HEK293 (cell line): ENCODE results near the gene ADORA2A.

Source experiments
- CTCF ChIA-PET: fragments of 350-600 bp; formaldehyde crosslinking; extraction: SDS; loops from one replicate; lab custom pipeline; 2021; ENCODE audit warnings: antibody characterized with exemption; lab: Yijun Ruan, JAX
- POLR2A ChIA-PET: fragments of 300-600 bp; formaldehyde crosslinking; extraction: SDS; loops from one replicate; lab custom pipeline; 2020; ENCODE audit warnings: antibody characterized with exemption, inconsistent platforms; lab: Yijun Ruan, JAX
- H3K27ac ChIP-seq: fragments of 200-500 bp; sonication (Bioruptor generic); 2 replicates; pipeline ENCODE4 v1.5.1; 2014; ENCODE audit warnings: low read depth, low read length, control low read depth, inconsistent platforms; ENCODE audit errors: extremely low read depth
- H3K36me3 ChIP-seq, 2 experiments: fragments of 200-500 bp in 1 of 2; sonication (Bioruptor generic) in 1 of 2; 1 replicate in 1 of 2; 2 replicates in 1 of 2; pipeline ENCODE4 v1.5.1; 2014 to 2017; ENCODE audit warnings: inconsistent platforms in 2 of 2, low read length in 2 of 2; ENCODE audit not compliant: control insufficient read depth in 2 of 2, insufficient read depth in 1 of 2
- H3K4me1 ChIP-seq: fragments of 200-500 bp; sonication (Bioruptor generic); 2 replicates; pipeline ENCODE4 v1.5.1; 2014; ENCODE audit warnings: mild to moderate bottlenecking, low read length, inconsistent platforms; ENCODE audit not compliant: control insufficient read depth, insufficient read depth
- H3K4me3 ChIP-seq: 2 replicates; pipeline ENCODE4 v1.5.1; 2011; ENCODE audit warnings: low read depth, mild to moderate bottlenecking, control low read depth, low read length, moderate library complexity
- H3K9me3 ChIP-seq: fragments of 200-500 bp; sonication (Bioruptor generic); 2 replicates; pipeline ENCODE4 v1.5.1; 2014; ENCODE audit warnings: low read depth, low read length, inconsistent platforms; ENCODE audit not compliant: control insufficient read depth, insufficient read depth
- KLF16 ChIP-seq: fragments of 450-650 bp; formaldehyde crosslinking; IDR thresholded peaks from 2 replicates; pipeline ENCODE4 v1.5.1; 2017; ENCODE audit warnings: missing biosample characterization, missing genetic modification characterization
- KLF8 ChIP-seq: fragments of 450-650 bp; formaldehyde crosslinking; IDR thresholded peaks from 2 replicates; pipeline ENCODE4 v1.5.1; 2016; ENCODE audit warnings: missing biosample characterization, missing genetic modification characterization
- OVOL3 ChIP-seq: fragments of 450-650 bp; formaldehyde crosslinking; IDR thresholded peaks from 2 replicates; pipeline ENCODE4 v1.5.1; 2016; ENCODE audit warnings: missing biosample characterization, missing genetic modification characterization
- SP3 ChIP-seq: fragments of 450-650 bp; formaldehyde crosslinking; IDR thresholded peaks from 2 replicates; pipeline ENCODE4 v1.5.1; 2016; ENCODE audit warnings: missing biosample characterization, missing genetic modification characterization
- TSHZ1 ChIP-seq: fragments of 450-650 bp; formaldehyde crosslinking; IDR thresholded peaks from 2 replicates; pipeline ENCODE4 v1.5.1; 2016; ENCODE audit warnings: missing biosample characterization, missing genetic modification characterization, borderline replicate concordance
- ZBTB1 ChIP-seq: fragments of 450-650 bp; formaldehyde crosslinking; IDR thresholded peaks from 2 replicates; pipeline ENCODE4 v1.5.1; 2016; ENCODE audit warnings: missing biosample characterization, missing genetic modification characterization
- ZBTB20 ChIP-seq: fragments of 450-650 bp; formaldehyde crosslinking; IDR thresholded peaks from 2 replicates; pipeline ENCODE4 v1.5.1; 2016; ENCODE audit warnings: missing biosample characterization, missing genetic modification characterization
- ZIC2 ChIP-seq: fragments of 450-650 bp; formaldehyde crosslinking; IDR thresholded peaks from 2 replicates; pipeline ENCODE4 v1.5.1; 2016; ENCODE audit warnings: missing biosample characterization, missing genetic modification characterization
- ZNF138 ChIP-seq: fragments of 450-650 bp; formaldehyde crosslinking; IDR thresholded peaks from 2 replicates; pipeline ENCODE4 v1.5.1; 2016; ENCODE audit warnings: missing biosample characterization, missing genetic modification characterization, borderline replicate concordance
- ZNF341 ChIP-seq: fragments of 450-650 bp; formaldehyde crosslinking; IDR thresholded peaks from 2 replicates; pipeline ENCODE4; 2016; ENCODE audit warnings: low read depth, missing biosample characterization, missing genetic modification characterization
- ZNF391 ChIP-seq: fragments of 450-650 bp; formaldehyde crosslinking; IDR thresholded peaks from 2 replicates; pipeline ENCODE4 v1.5.1; 2016; ENCODE audit warnings: low read depth, missing biosample characterization, missing genetic modification characterization, borderline replicate concordance
- ZNF394 ChIP-seq: fragments of 450-650 bp; formaldehyde crosslinking; IDR thresholded peaks from 2 replicates; pipeline ENCODE4 v1.5.1; 2016; ENCODE audit warnings: missing biosample characterization, missing genetic modification characterization, mild to moderate bottlenecking, moderate library complexity, borderline replicate concordance
- ZNF529 ChIP-seq: fragments of 450-650 bp; formaldehyde crosslinking; IDR thresholded peaks from 2 replicates; pipeline ENCODE4 v1.5.1; 2017; ENCODE audit warnings: missing genetic modification characterization, missing biosample characterization; ENCODE audit not compliant: insufficient replicate concordance
- ZNF530 ChIP-seq: fragments of 450-650 bp; formaldehyde crosslinking; IDR thresholded peaks from 2 replicates; pipeline ENCODE4 v1.5.1; 2016; ENCODE audit warnings: low read depth, missing biosample characterization, missing genetic modification characterization
- ZNF544 ChIP-seq: fragments of 450-650 bp; formaldehyde crosslinking; IDR thresholded peaks from 2 replicates; pipeline ENCODE4 v1.5.0; 2017; ENCODE audit warnings: missing biosample characterization, missing genetic modification characterization
- ZNF785 ChIP-seq: fragments of 450-650 bp; formaldehyde crosslinking; IDR thresholded peaks from 2 replicates; pipeline ENCODE4 v1.5.1; 2016; ENCODE audit warnings: missing biosample characterization, missing genetic modification characterization
- ZNF791 ChIP-seq: fragments of 450-650 bp; formaldehyde crosslinking; IDR thresholded peaks from 2 replicates; pipeline ENCODE4 v1.5.1; 2016; ENCODE audit warnings: missing biosample characterization, missing genetic modification characterization
- ZNF837 ChIP-seq: fragments of 450-650 bp; formaldehyde crosslinking; IDR thresholded peaks from 2 replicates; pipeline ENCODE4 v1.5.1; 2016; ENCODE audit warnings: missing biosample characterization, missing genetic modification characterization
- TF ChIP-seq, protein P1 (sequence below): fragments of 450-650 bp; formaldehyde crosslinking; IDR thresholded peaks from 2 replicates; pipeline ENCODE4 v1.5.1; 2016; ENCODE audit warnings: missing biosample characterization, missing genetic modification characterization

The ADORA2A gene

GRCh38 chr22:24411256-24412004, 16.0 kb upstream of the ADORA2A start (continued):
- TF ChIP-seq TSHZ1 (tag by site-specific recombination), result no peak

DNA sequence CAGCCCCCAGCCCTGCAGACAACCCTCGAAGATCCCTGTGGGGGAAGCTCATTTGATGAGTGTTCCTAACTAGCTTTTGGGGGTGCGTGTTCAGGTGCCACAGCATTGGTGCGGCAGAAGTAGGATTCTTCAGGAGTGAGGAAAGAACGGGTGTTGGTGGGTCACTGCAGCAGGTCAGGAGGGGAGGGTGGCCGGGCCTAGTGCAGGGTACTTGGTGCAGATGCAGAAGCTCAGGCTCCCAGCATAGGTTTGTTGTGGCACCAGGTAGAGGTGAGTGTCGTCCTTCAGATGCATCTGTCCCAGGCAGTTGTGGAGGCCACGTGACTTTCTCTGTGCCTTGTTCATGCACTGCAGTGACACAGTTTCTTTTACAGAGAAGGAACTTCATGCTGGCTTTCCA, 15.1 kb upstream of the ADORA2A start:
- no peak overlapping the region for H3K27ac ChIP-seq
- CTCF ChIA-PET, result interaction anchor here (0.5 to 1.2 kb wide), 5 partner anchors 9 to 289 kb away, joined by 3 to 4 read pairs (median 3); no protein-coding TSS in a partner anchor

GRCh38 chr22:24413271-24413670, 14.1 kb upstream of the ADORA2A start:
- Histone ChIP-seq H3K27ac (no peak overlapping the region), H3K36me3 (peaks cover 0 to 78% of the 10 kb centered on the region in 2 experiments; a peak in 2 of 3 replicates), H3K9me3 (no peaks in the 10 kb centered on the region), H3K4me1 (no peaks in the 10 kb centered on the region), H3K4me3 (no peak overlapping the region)
- POLR2A ChIA-PET, result no interaction called here
- CTCF ChIA-PET, result interaction anchor here (0.6 to 0.7 kb wide), 2 partner anchors 110 to 124 kb away, joined by 3 read pairs; no protein-coding TSS in a partner anchor
- TF ChIP-seq ZNF529 (tag by site-specific recombination) (no peak), ZNF391 (tag by site-specific recombination) (no peak), OVOL3 (tag by site-specific recombination) (no peak), ZNF138 (tag by site-specific recombination) (no peak), ZBTB20 (tag by site-specific recombination) (no peak), ZBTB1 (tag by site-specific recombination) (no peak), ZNF791 (tag by site-specific recombination) (no peak), ZNF341 (tag by site-specific recombination) (no peak), ZNF785 (no peak)

More for the DNA sequence above, 15.1 kb upstream of the ADORA2A start:
- no peak for TF ChIP-seq ZNF530
- TF ChIP-seq ZNF837, result no peak
- no peak for TF ChIP-seq ZNF394 (tag by site-specific recombination)
- TF ChIP-seq KLF8 (tag by site-specific recombination), result no peak
- no peak for TF ChIP-seq ZNF544 (tag by site-specific recombination)
- TF ChIP-seq SP3 (tag by site-specific recombination), result no peak
- TF ChIP-seq KLF16 (tag by site-specific recombination), result no peak
- TF ChIP-seq, protein P1, sequence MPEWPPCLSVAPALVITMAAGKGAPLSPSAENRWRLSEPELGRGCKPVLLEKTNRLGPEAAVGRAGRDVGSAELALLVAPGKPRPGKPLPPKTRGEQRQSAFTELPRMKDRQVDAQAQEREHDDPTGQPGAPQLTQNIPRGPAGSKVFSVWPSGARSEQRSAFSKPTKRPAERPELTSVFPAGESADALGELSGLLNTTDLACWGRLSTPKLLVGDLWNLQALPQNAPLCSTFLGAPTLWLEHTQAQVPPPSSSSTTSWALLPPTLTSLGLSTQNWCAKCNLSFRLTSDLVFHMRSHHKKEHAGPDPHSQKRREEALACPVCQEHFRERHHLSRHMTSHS, result no peak
- no peak for TF ChIP-seq ZIC2 (tag by site-specific recombination)
- POLR2A ChIA-PET, result no interaction called here
- Histone ChIP-seq H3K4me1 (no peaks in the 10 kb centered on the region), H3K4me3 (no peak overlapping the region), H3K9me3 (no peaks in the 10 kb centered on the region), H3K36me3 (peaks cover 0 to 82% of the 10 kb centered on the region in 2 experiments; a peak in 2 of 3 replicates)
